VCaP (cell line): ENCODE results near the gene MYO15B.

ENCODE experiments used
- H3K27ac ChIP-seq: fragments of 450-650 bp; 2 replicates; pipeline ENCODE4 v1.5.1; 2017
- CTCF ChIP-seq: fragments of 450-650 bp; conservative IDR thresholded peaks from 2 replicates; pipeline ENCODE4 v1.5.1; 2017; ENCODE audit warnings: mild to moderate bottlenecking, moderate library complexity

Gene MYO15B

GRCh38 chr17:75553295-75554110 is 34.1 kb upstream of the MYO15B start:
- no peak for TF ChIP-seq CTCF
- no peak overlapping the region for H3K27ac ChIP-seq

- no peak overlapping the region for H3K27ac ChIP-seq
Measured at GRCh38 chr17:75555679-75556153, 31.9 kb upstream of the MYO15B start.

GRCh38 chr17:75557075-75557851 is 30.3 kb upstream of the MYO15B start:
- no peak for TF ChIP-seq CTCF
- no peak overlapping the region; the same call in 1 of the 2 replicates for H3K27ac ChIP-seq

More at GRCh38 chr17:75555679-75556153, 31.9 kb upstream of the MYO15B start:
- TF ChIP-seq CTCF = no peak

- TF ChIP-seq CTCF = no peak
- H3K27ac ChIP-seq = no peak overlapping the region; the same call in 1 of the 2 replicates
Measured at GRCh38 chr17:75557852-75558665, 29.5 kb upstream of the MYO15B start.

- H3K27ac ChIP-seq = no peak overlapping the region
- no peak for TF ChIP-seq CTCF
Measured at GRCh38 chr17:75558666-75559530, 28.7 kb upstream of the MYO15B start.

GRCh38 chr17:75559958-75560533 is 27.6 kb upstream of the MYO15B start:
- no peak for TF ChIP-seq CTCF
- no peak overlapping the region for H3K27ac ChIP-seq
